PFSK-1 (cell line): Measurements from ENCODE around the gene GOLGA6L7.

Source experiments
- FOXP2 ChIP-seq: optimal IDR thresholded peaks from 2 replicates; pipeline ENCODE3; 2011; ENCODE audit warnings: borderline replicate concordance, control low read depth, inconsistent platforms; ENCODE audit not compliant: insufficient read depth; ENCODE audit errors: extremely low read length, extremely low read depth
- POLR2AphosphoS5 ChIP-seq: IDR thresholded peaks from 2 replicates; pipeline ENCODE4 v1.6.1; 2012; ENCODE audit warnings: low read depth, mild to moderate bottlenecking, control low read depth, low read length, moderate library complexity
- REST ChIP-seq, 2 experiments: IDR thresholded peaks; 2 replicates each; pipeline versions ENCODE4 v1.6.1 to v1.8.0; 2011 to 2012; ENCODE audit warnings: low read depth in 2 of 2, low read length in 2 of 2, control low read depth in 1 of 2, inconsistent platforms in 1 of 2, mild to moderate bottlenecking in 1 of 2, moderate library complexity in 1 of 2; ENCODE audit not compliant: insufficient read depth in 1 of 2
- SIN3A ChIP-seq: IDR thresholded peaks from 2 replicates; pipeline ENCODE4 v1.6.1; 2012; ENCODE audit warnings: mild to moderate bottlenecking, low read length, moderate library complexity, borderline replicate concordance; ENCODE audit not compliant: insufficient read depth
- TAF1 ChIP-seq: IDR thresholded peaks from 2 replicates; pipeline ENCODE4 v1.6.1; 2012; ENCODE audit warnings: low read length, control low read depth, borderline replicate concordance; ENCODE audit not compliant: insufficient read depth

The GOLGA6L7 gene

GRCh38 chr15:28868744-28869345 is 20.4 kb upstream of the GOLGA6L7 start:
- TF ChIP-seq POLR2AphosphoS5 (no peak), SIN3A (no peak), REST (IDR thresholded peaks at IDR 0.05; ENCODE audit: insufficient read depth in 1 of 2, low read depth in 2 of 2, low read length in 2 of 2) (no peak), TAF1 (no peak), FOXP2 (no peak)

- TF ChIP-seq SIN3A (no peak), FOXP2 (no peak), REST (IDR thresholded peaks at IDR 0.05; ENCODE audit: insufficient read depth in 1 of 2, low read depth in 2 of 2, low read length in 2 of 2) (no peak), TAF1 (no peak), POLR2AphosphoS5 (no peak)
These were observed 12.6 kb upstream of the GOLGA6L7 start for GRCh38 chr15:28861031-28861534.
